HG03378 (cell line): Measurements from ENCODE around the gene CD300LD.

ENCODE experiments used
- ATAC-seq: cut with Tn5 transposase; IDR thresholded peaks from one replicate; pipeline ENCODE4 v1.9.1; 2021; ENCODE audit warnings: mild to moderate bottlenecking, moderate library complexity; ENCODE audit not compliant: unreplicated experiment

CD300LD gene

DNA sequence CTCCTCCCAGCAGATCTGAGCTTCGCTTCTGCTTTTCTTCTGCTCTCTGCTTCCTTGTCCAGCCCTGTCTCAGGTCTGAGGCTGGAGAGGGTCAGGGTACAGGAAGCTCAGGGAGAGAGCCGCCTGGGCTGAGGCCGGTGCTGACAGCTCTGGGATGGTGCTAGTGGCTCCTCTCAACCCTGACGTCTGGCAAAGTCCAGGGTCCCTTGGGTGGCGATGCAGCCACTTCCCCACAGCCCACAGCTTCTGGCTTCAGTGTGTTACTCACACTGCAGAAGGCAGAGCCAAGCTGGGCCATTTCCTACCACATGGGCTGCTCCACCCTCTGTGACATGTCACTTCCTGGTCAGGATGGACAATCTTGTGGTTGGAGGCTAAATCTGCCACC is 46.2 kb downstream of the CD300LD start, which contains the start of gene CD300C:
Gene CD300C (minus strand): TSS at position 273 of the 388 bp plus-strand sequence. CDS start 333 bp downstream, outside the sequence.
- no peak for ATAC-seq

GRCh38 chr17:74544991-74545842 is 46.9 kb downstream of the CD300LD start:
- ATAC-seq: no peak

DNA sequence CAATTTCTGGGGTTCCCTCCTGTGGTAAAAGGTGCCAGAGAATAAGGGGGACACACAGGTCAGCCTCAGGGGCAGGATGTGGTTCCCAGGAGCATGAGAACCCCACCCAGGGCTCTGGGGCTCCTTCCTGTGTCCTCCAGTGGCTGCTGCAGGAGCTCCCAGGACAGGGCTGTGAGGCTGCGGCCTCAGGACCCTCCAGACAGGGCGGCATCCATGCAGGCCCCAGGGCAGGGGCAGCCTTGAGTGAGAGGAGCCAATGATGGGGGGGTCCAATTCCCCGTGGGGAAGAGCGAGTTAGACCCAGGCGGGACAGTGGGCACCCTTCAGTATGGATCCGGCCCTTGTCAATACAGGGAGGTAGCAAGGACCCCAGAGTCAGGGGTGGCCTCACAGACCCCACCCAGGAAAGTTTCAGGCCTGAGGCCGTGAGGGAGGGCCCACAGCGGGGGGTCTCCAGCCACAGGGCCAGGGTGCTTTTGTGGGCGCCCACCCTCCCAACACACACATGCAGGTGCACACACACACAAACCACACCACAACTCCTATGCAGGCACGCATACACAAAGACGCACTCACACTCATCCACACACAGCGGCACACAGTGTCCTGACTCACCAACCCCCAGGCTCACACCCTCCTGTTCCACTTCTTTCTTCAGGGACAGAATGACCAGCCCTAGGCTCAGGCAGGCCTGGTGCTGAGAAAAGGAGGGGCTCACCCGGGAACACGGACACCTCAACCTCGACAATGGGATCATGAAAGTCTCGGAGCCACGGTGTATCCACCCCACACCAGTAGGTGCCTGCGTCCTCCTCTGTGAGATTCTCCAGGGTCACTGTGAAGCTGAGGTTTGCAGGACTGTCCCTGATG is 48.0 kb downstream of the CD300LD start:
- no peak for ATAC-seq

DNA sequence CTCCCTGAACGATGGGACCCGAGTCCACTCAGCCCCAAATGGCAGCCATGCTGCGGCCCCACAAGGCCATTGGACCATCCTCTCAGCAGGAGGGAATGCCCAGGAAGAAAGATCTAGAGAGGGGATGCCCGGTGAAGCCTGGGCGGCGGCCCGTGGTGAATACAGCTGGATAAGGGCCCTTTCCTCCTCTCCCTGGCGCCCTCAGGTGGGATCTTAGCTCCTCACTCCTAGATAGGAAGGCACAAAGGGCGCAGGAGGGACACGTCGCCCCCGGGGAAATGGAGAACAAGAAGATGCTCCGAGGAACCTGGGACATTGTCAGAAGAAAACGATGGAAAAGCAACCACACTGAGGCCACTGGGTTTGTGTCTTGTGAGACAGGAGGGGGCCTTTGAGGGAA is 48.7 kb downstream of the CD300LD start:
- no peak for ATAC-seq

DNA sequence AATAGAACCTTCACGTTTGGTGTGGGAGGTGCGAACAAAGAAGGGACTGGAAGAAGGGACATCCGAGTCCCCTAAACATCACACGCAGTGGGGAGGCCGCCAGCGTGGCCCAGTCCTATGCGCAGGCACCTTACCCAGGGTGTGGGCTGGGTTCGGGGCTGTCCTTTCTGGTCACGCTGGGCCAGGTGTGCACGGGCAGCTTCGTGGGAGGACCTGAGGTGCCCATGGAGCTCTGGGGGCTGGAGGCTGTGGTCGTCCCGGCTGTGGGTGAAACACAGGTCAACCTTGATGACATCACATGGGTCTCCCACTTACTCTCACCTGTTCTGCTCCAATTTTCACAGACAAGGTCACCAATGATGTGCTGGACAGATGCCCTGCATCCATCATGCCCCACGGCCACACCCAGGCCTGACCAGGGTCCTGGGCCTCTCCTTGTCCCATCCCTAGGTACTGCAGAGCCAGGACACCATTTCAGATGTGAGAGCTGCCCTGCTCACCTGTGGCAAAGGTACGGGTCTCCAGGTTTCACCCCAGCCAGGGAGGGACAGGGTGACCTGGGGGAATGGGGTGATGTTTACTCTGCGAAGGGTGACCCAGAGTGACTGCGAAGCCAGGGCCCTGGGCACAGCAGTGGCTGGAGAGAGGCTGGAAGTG is 49.2 kb downstream of the CD300LD start:
- no peak for ATAC-seq

- no peak for ATAC-seq
Observed at GRCh38 chr17:74542166-74542565, 49.9 kb downstream of the CD300LD start.

GRCh38 chr17:74541176-74542111 is 50.6 kb downstream of the CD300LD start:
- ATAC-seq: no peak

GRCh38 chr17:74539281-74539820 is 52.7 kb downstream of the CD300LD start:
- ATAC-seq: no peak

DNA sequence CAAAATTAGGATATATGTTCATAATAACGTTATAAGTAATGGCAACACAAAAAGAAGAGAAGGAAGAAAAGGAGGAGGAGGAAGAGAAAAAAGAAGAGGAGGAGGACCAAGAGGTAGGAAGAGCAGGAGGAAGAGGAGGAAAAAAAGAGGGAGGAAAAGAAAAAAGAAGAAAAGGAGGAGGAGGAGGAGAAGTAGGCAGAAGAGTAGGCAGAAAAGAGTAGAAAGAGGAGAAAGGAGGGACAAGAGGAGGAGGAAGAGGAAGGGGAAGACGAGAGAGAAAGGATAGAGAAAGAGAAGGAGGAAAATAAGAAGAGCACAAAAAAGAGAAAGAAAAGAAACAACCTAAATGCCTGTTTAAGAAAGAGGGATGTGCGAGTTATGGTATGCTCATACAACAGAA is 55.2 kb downstream of the CD300LD start:
- ATAC-seq: no peak

DNA sequence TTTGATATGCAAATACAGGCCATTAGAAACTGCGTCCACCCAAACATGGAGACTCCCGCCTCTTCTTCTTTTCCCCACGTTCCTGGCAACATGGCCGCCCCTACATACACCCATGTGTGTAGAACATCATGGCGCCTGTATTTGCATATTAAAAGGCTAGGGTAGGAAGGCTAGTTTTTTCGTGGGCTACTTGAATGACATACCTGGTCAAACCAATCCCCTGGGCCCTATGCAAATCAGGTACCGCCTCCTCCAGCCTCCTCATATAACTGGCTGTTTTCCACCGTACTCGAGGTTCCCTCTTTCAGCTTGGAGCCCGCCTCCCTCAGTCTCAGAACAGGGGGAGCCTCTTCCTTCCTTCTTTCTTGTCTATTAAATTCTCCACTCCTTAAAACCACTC is 60.0 kb downstream of the CD300LD start:
- ATAC-seq: no peak

GRCh38 chr17:74531231-74531761 is 60.8 kb downstream of the CD300LD start, which contains the start of gene CD300LB:
Gene CD300LB, minus strand, starts transcription at chr17:74531475. Its CDS starts 125 bp downstream, at chr17:74531350.
- ATAC-seq: no peak

- ATAC-seq: no peak
Observed at GRCh38 chr17:74530831-74531150, 61.3 kb downstream of the CD300LD start.
